AG09319 (cell line): ENCODE data around the gene FGFRL1.
"Not testable (repeated sequence)": the region's sequence is repeated elsewhere in the genome, so short reads cannot be mapped to it uniquely, and the experiment has no call there.

Experiments
- DNase-seq: peaks from one replicate; pipeline ENCODE4 v3.0.0-alpha.2; 2010; ENCODE audit warnings: low read depth; ENCODE audit errors: extremely low read depth
- TF ChIP-seq, protein P1 (sequence below): IDR thresholded peaks from 2 replicates; pipeline ENCODE4 v1.5.1; 2011; ENCODE audit warnings: low read depth, mild to moderate bottlenecking, inconsistent platforms, low read length, moderate library complexity

Gene FGFRL1

GRCh38 chr4:1053080-1053661 is 41.7 kb downstream of the FGFRL1 start:
- DNase-seq, result peak; percentile 76
- TF ChIP-seq, protein P1, sequence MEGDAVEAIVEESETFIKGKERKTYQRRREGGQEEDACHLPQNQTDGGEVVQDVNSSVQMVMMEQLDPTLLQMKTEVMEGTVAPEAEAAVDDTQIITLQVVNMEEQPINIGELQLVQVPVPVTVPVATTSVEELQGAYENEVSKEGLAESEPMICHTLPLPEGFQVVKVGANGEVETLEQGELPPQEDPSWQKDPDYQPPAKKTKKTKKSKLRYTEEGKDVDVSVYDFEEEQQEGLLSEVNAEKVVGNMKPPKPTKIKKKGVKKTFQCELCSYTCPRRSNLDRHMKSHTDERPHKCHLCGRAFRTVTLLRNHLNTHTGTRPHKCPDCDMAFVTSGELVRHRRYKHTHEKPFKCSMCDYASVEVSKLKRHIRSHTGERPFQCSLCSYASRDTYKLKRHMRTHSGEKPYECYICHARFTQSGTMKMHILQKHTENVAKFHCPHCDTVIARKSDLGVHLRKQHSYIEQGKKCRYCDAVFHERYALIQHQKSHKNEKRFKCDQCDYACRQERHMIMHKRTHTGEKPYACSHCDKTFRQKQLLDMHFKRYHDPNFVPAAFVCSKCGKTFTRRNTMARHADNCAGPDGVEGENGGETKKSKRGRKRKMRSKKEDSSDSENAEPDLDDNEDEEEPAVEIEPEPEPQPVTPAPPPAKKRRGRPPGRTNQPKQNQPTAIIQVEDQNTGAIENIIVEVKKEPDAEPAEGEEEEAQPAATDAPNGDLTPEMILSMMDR, result no peak

- DNase-seq, result not testable (repeated sequence)
Observed at GRCh38 chr4:1053891-1054290, 42.5 kb downstream of the FGFRL1 start.

DNA sequence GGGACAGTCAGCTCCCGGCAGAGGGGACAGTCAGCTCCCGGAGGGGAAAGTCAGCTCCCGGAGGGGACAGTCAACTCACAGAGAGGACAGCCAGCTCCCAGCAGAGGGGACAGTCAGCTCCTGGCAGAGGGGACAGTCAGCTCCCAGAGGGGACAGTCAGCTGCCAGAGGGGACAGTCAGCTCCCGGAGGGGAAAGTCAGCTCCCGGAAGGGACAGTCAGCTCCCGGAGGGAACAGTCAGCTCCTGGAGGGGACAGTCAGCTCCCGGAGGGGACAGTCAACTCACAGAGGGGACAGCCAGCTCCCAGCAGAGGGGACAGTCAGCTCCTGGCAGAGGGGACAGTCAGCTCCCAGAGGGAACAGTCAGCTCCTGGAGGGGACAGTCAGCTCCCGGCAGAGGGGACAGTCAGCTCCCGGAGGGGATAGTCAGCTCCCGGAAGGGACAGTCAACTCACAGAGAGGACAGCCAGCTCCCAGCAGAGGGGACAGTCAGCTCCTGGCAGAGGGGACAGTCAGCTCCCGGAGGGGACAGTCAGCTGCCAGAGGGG is 43.3 kb downstream of the FGFRL1 start:
- DNase-seq, result not testable (repeated sequence)

- DNase-seq, result not testable (repeated sequence)
Observed at GRCh38 chr4:1055243-1055701, 43.8 kb downstream of the FGFRL1 start.

DNA sequence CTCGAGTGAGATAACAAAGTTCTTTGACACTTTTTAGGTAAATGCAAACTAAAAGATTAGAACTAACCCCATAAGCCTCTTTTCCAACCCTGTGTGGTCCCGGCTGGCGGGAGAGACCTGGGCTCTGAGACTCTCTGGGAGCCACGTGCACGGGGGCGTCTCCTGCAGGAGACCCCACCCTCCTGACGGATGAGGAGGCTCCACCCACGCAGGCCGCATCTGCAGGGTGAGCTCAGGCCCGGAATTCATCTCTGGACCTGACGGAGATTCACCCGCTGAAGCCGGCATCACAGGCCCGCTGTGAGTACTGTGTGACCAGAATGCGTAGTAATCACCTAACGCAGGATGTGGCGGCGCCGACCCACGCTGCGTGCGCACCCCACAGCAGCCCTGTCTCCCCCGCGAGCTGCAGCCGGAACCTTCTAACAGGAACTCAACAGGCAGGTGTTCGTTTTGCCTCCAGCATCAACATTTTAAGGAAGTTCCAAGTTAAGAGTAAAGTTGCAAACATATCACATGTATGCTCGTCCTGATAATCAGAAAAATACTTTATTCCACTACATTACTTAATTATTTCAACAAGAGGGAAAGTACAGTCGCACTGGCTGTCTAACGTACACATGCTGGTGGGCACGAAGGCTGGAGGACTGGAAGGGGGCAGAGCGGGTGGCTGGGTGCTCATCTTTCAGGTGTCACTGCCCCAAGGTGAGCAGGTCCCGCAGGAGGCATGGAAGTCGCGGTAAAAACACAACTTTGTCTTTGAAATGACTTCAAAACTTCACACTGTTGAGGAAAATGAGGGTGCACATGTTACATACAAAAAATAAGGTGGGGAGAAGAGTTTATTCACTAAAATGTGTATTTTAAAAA is 44.5 kb downstream of the FGFRL1 start:
- DNase-seq, result no peak
- TF ChIP-seq, protein P1, result no peak

DNA sequence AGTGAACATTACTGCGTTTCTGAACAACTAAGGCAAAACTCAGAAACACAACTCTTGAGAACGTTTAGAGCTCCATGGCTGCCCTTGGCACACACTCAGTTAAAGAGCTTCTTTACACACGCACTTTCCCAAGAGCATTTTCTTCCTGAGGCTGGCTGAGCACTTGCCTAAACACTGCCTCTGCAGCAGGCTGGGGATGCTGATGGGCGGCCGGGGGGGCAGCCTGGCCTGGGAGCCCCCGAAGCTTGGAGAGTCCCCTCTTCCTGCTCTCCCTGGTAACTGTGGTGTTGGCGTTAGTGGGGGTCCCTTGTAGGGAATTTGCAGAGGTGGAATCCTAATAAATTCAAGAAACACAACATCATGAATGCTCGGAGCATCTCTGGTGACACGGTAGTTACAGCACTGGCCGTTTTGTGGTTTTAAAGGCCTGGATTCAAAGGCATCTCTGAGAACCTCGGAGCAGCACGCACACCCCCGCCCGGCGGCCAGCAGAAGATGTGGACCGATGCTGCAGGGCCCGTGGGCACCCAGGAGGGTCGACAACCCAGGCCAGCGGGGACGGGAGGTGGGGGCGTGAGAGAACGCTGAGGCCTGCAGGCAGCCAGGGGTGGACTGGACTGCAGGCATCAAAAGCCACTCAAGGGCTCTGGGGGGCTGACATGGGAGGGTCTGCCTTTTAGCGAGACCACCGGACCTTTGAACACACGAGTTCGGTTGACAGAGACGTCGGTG is 45.4 kb downstream of the FGFRL1 start:
- TF ChIP-seq, protein P1, result no peak
- no peak for DNase-seq

DNA sequence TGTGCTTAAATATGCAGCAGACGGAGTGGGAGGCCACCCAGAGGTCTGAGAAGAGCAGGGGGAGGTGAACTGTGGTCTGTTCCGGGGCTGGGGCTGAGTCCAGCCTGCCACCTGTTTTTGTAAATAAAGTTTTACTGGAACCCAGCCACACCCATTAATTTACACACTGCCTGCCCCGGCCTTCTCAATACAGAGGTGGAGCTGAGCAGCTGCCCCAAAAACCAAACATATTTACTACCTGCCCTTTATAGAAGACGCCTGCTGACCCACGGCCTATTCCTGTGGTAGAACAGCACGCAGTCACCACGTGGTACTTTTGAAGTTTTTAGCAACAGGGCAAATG is 45.9 kb downstream of the FGFRL1 start:
- TF ChIP-seq, protein P1, result no peak

DNA sequence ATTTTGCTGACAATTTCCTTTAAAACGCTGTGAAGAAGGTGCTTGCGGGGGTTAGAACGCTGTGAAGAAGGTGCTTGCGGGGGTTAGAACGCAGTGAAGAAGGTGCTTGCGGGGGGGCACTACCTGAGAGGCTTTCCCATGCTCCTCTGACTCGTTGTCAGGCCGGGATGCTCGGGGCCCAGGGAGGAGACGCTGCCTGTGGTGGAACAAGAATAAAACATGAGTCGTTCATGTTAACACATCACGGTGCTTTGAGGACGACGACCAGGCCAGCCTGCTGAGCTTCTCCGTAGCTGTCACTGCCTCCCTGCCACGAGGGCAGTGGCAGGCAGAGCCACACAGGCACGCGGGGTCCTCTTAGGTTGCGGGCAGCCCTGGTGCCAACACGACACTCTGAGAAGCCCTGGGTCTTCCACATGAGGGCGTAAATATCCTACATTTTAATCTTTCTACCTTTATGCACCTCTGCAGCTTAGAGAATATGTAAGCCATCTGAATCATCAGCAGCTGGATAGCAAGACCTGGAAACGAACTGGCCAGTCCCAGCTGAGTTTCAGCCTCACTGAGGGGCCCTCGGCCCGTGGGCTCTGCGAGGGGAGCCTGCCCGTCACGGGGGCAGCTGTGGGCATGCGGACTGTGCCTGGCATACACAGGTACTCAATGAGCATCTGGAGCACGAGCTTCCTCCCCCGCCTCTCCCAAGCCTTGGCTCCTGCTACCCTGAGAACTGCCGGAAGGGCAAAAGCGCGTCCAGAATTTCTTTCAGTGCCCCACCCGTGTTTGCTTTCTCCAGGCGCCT is 47.0 kb downstream of the FGFRL1 start:
- TF ChIP-seq, protein P1, result no peak
- DNase-seq, result no peak

More for the DNA sequence above, 45.9 kb downstream of the FGFRL1 start:
- DNase-seq, result no peak
